GM12873 (cell line): Measurements from ENCODE around the gene ST6GALNAC3.

Experiments
- TF ChIP-seq, protein P1 (sequence below): IDR thresholded peaks from 2 replicates; pipeline ENCODE4 v1.5.1; 2012; ENCODE audit warnings: low read depth, mild to moderate bottlenecking, moderate library complexity, low read length, control low read depth; ENCODE audit not compliant: insufficient read depth; ENCODE audit errors: missing control alignments

Gene ST6GALNAC3

GRCh38 chr1:76287917-76288316, 213.4 kb downstream of the ST6GALNAC3 start:
- TF ChIP-seq, protein P1, sequence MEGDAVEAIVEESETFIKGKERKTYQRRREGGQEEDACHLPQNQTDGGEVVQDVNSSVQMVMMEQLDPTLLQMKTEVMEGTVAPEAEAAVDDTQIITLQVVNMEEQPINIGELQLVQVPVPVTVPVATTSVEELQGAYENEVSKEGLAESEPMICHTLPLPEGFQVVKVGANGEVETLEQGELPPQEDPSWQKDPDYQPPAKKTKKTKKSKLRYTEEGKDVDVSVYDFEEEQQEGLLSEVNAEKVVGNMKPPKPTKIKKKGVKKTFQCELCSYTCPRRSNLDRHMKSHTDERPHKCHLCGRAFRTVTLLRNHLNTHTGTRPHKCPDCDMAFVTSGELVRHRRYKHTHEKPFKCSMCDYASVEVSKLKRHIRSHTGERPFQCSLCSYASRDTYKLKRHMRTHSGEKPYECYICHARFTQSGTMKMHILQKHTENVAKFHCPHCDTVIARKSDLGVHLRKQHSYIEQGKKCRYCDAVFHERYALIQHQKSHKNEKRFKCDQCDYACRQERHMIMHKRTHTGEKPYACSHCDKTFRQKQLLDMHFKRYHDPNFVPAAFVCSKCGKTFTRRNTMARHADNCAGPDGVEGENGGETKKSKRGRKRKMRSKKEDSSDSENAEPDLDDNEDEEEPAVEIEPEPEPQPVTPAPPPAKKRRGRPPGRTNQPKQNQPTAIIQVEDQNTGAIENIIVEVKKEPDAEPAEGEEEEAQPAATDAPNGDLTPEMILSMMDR: no peak

- TF ChIP-seq, protein P1: no peak
Measured at GRCh38 chr1:76288758-76289483, 214.4 kb downstream of the ST6GALNAC3 start.

GRCh38 chr1:76289692-76290091, 215.1 kb downstream of the ST6GALNAC3 start:
- TF ChIP-seq, protein P1: no peak

DNA sequence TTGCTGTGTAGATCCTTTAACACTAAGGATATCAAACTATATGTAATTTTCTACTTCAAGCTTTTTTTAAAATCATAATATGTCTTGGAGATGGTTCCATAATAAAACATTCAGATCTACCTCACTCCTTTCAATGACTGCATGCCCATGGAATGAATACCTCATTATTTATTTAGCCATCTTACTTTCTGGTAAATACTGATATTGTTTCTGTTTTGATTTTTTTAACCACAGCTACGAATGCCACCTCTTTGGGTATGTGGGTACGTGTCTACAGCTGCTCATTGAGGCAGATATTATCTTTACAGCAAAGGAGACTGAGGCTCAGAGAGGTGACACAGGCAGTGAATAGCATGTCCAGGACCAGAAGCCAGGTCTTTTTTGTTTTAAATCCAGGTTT, 215.7 kb downstream of the ST6GALNAC3 start:
- TF ChIP-seq, protein P1: no peak

GRCh38 chr1:76291191-76291590, 216.6 kb downstream of the ST6GALNAC3 start:
- TF ChIP-seq, protein P1: no peak

DNA sequence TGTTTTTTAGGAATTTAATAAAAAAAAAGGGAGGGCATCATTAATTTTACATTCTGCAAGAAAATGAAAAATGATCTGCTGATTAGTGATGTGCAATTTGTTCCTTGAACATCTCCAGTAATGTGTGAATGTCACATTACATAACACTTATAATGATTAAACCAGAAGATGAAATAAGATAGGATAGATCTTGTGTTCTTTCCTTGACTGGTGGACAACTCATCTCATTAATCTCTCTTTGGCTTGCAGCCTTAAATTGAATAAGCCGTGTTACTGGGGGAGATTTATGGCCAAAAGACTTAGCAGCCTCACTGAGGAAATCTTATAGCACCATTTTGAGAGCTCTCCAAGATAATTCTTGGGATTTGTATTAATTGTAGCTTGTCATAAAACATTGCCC, 217.2 kb downstream of the ST6GALNAC3 start:
- TF ChIP-seq, protein P1: no peak

DNA sequence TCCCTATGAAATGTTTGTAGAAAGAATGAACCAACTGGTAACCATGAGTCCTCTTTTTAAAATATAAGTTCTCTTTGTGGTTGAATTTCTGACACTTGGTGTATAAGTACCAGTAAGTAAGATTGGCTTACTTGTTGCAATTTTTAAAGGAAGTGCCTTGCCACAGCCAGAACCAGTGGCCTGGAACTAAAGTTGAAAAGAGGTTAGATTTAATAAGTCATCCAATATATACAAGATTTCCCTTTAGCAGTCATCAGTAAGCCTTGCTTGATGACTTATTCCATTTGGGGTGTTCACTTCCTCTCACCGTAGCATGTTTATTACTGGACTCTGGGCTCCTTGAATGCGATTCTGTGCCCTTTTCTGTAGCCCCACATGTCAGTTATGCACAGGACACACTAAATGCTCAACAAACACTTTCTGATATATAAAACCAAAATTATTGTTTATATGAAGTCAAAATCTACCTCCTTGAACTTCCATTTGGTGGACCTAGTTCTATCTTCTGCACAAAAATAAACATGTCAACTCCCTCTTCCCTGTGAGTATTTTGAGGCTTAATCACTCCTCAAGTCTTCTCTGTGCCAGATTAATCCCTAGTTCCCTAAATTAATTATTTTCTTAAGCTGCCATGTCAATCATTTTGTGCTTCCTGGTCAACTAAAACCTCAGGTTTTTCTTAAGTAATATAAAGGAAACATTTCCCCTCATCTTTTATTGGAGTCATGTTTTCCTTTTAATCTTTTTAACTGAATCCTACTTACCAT, 218.1 kb downstream of the ST6GALNAC3 start:
- TF ChIP-seq, protein P1: no peak
